Natural killer cell (primary cell): ENCODE measurements around the gene TTC8. TPM values are rescaled to one million over a fixed set of nuclear protein-coding genes. Genes with fewer than 3 reads are reported as not detected.

ENCODE experiments used
- ATAC-seq, 3 donors: fragments of 150-1000 bp in 2 of 3; fragments of 200-7000 bp in 1 of 3; cut with Tn5 transposase; 1 replicate in 1 of 3; 2 replicates in 2 of 3; pipeline ENCODE4 v1.10.0; 2021; ENCODE audit warnings: mild to moderate bottlenecking in 2 of 3, moderate library complexity in 2 of 3
- DNase-seq, 2 donors: peaks; one replicate each; pipeline versions ENCODE4 v3.0.0 to v3.0.0-alpha.2; 2013 to 2021; ENCODE audit warnings: mixed read lengths in 1 of 2
- H3K27ac ChIP-seq: one replicate; pipeline ENCODE4 v1.5.1; 2013; ENCODE audit warnings: mild to moderate bottlenecking, low read length
- H3K27me3 ChIP-seq: one replicate; pipeline ENCODE4 v1.6.1; 2013; ENCODE audit warnings: low read length; ENCODE audit not compliant: control insufficient read depth, insufficient read depth
- H3K36me3 ChIP-seq: one replicate; pipeline ENCODE4 v1.6.1; 2013; ENCODE audit warnings: low read length; ENCODE audit not compliant: control insufficient read depth, insufficient read depth
- H3K4me1 ChIP-seq: one replicate; pipeline ENCODE4 v1.6.1; 2013; ENCODE audit warnings: low read length; ENCODE audit not compliant: control insufficient read depth, insufficient read depth
- H3K4me3 ChIP-seq: one replicate; pipeline ENCODE4 v1.5.1; 2013; ENCODE audit warnings: low read length
- H3K9me3 ChIP-seq: one replicate; pipeline ENCODE4 v1.6.1; 2013; ENCODE audit warnings: low read length; ENCODE audit not compliant: control insufficient read depth, insufficient read depth
- H3K27ac Mint-ChIP-seq, 2 donors: one replicate each; pipeline ENCODE4 v1.8.0; 2022; ENCODE audit warnings: mild to moderate bottlenecking in 2 of 2, mixed read lengths in 2 of 2, moderate library complexity in 1 of 2
- H3K27me3 Mint-ChIP-seq, 2 donors: one replicate each; pipeline ENCODE4 v1.8.0; 2022; ENCODE audit warnings: low read depth in 2 of 2, mixed read lengths in 2 of 2
- H3K36me3 Mint-ChIP-seq: one replicate; pipeline ENCODE4 v1.8.0; 2022; ENCODE audit warnings: mixed read lengths
- H3K4me1 Mint-ChIP-seq, 2 donors: one replicate each; pipeline ENCODE4 v1.8.0; 2022; ENCODE audit warnings: mixed read lengths in 2 of 2
- H3K4me3 Mint-ChIP-seq: one replicate; pipeline ENCODE4 v1.8.0; 2022; ENCODE audit warnings: mild to moderate bottlenecking, moderate library complexity, mixed read lengths
- H3K9me3 Mint-ChIP-seq, 2 donors: one replicate each; pipeline ENCODE4 v1.8.0; 2022; ENCODE audit warnings: mixed read lengths in 2 of 2
- CTCF ChIP-seq: fragments of 200-600 bp; IDR thresholded peaks from one replicate; pipeline ENCODE4 v1.8.0; 2022; ENCODE audit warnings: antibody characterized with exemption
- WGBS: methylation state at CpG from one replicate; pipeline ENCODE4 v1.1.7; 2013; ENCODE audit warnings: missing lambda C conversion rate; ENCODE audit not compliant: insufficient coverage; 5-methylcytosine and 5-hydroxymethylcytosine counted together
- intact Hi-C: fragments of 100-400 bp; cut with micrococcal nuclease; formaldehyde crosslinking; loops from one replicate; pipeline ENCODE4 v1.14.2; 2022
- total RNA-seq, 4 donors: library from RNA; stranded (reverse); fragments of 120-200 nt in 1 of 4; gene quantifications; one replicate each; pipeline versions ENCODE4 v1.2.3 to v1.2.4, GENCODE V29; 2013 to 2022

Gene TTC8
- total RNA-seq, 3 donors from 2014 or later (not counting 1 experiment from before 2014, with no cell fraction given), result 1.3 to 2.4 (median 1.9) TPM

GRCh38 chr14:88914956-88915355 lies 90.5 kb downstream of the TTC8 start:
- H3K4me1 Mint-ChIP-seq, result no peaks in the 10 kb centered on the region
- intact Hi-C loops, result no loop called here
- H3K9me3 Mint-ChIP-seq, result no peaks in the 10 kb centered on the region
- no peak overlapping the region for H3K27ac Mint-ChIP-seq
- no peak for TF ChIP-seq CTCF
- H3K36me3 Mint-ChIP-seq, result no peaks in the 10 kb centered on the region
- no peaks in the 10 kb centered on the region for H3K9me3 ChIP-seq
- no peaks in the 10 kb centered on the region for H3K36me3 ChIP-seq
- peaks cover 13 to 25% of the 10 kb centered on the region in 2 donors for H3K27me3 Mint-ChIP-seq
- no peaks in the 10 kb centered on the region for H3K4me1 ChIP-seq
- DNase-seq (no peak), ATAC-seq (no peak)
- H3K4me3 Mint-ChIP-seq, result no peak overlapping the region
- H3K27me3 ChIP-seq, result no peaks in the 10 kb centered on the region
- H3K27ac ChIP-seq, result no peak overlapping the region
- 82% methylated on average over 3 of the region's 4 CpGs for WGBS
- H3K4me3 ChIP-seq, result no peak overlapping the region

- DNase-seq, result no peak
- TF ChIP-seq CTCF, result no peak
- no peaks in the 10 kb centered on the region for H3K4me1 Mint-ChIP-seq
- Histone ChIP-seq H3K4me3 (no peak overlapping the region), H3K9me3 (no peaks in the 10 kb centered on the region), H3K36me3 (no peaks in the 10 kb centered on the region), H3K27ac (no peak overlapping the region), H3K4me1 (no peaks in the 10 kb centered on the region), H3K27me3 (no peaks in the 10 kb centered on the region)
- no peak for ATAC-seq
- peaks cover 0 to 2% of the 10 kb centered on the region in 2 donors for H3K9me3 Mint-ChIP-seq
- intact Hi-C loops, result no loop called here
- no peak overlapping the region for H3K4me3 Mint-ChIP-seq
- peaks cover 11 to 50% of the 10 kb centered on the region in 2 donors for H3K27me3 Mint-ChIP-seq
- no peaks in the 10 kb centered on the region for H3K36me3 Mint-ChIP-seq
- H3K27ac Mint-ChIP-seq, result no peak overlapping the region
- WGBS, result 84% methylated on average over 3 of the region's 3 CpGs
These were observed 95.1 kb downstream of the TTC8 start for GRCh38 chr14:88919502-88919901.

Other genes starting within 250 kb of the TTC8 start
- 1 to 10 TPM in 2 of 3 donors, under 1 TPM in 1; 0.68 to 1.3 (median 1.0) TPM for gene EML5, start 31.7 kb upstream of the TTC8 start, total RNA-seq